Measurements from ENCODE around the gene TSPAN7.

The TSPAN7 gene

DNA sequence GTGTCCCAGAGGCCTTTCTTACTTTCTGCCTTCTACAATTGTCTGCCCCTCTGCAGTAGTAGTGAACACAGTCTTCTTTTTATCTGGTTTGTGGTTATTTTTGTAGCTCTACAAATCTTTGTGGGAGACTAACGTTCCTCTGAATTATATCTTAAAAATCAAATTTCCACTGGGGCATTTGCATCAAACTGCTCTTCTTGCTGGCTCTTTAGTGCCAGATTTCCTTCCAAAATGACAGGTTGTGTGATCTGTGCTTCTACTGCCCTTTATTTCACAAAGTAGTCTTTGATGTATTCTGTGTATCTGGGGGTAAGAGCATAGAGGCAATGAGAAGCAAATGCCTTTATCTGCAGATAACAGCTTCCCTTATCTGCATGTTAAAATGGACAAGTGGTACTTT, 34.5 kb downstream of the TSPAN7 start:
- no peak for DNase-seq (ENCODE audit: low read depth)

DNA sequence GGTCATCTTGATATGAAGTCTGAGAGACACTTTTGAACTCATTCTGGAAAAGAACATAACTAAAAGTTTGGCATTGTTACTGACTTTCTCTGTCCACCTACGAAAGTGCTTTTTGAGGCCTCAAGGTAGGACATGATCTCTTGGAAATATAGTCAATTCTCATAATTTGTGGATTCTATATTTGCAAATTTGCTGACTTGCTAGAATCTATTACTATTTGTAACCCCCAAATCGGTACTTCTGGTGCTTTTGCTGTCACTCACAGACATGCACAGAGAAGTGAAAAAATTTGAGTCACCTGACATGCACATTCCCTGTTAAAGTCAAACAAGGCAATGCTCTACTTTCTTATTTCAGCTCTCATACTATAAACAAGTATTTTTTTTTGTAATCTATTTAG, 35.6 kb downstream of the TSPAN7 start:
- no peak for DNase-seq (ENCODE audit: low read depth)

DNA sequence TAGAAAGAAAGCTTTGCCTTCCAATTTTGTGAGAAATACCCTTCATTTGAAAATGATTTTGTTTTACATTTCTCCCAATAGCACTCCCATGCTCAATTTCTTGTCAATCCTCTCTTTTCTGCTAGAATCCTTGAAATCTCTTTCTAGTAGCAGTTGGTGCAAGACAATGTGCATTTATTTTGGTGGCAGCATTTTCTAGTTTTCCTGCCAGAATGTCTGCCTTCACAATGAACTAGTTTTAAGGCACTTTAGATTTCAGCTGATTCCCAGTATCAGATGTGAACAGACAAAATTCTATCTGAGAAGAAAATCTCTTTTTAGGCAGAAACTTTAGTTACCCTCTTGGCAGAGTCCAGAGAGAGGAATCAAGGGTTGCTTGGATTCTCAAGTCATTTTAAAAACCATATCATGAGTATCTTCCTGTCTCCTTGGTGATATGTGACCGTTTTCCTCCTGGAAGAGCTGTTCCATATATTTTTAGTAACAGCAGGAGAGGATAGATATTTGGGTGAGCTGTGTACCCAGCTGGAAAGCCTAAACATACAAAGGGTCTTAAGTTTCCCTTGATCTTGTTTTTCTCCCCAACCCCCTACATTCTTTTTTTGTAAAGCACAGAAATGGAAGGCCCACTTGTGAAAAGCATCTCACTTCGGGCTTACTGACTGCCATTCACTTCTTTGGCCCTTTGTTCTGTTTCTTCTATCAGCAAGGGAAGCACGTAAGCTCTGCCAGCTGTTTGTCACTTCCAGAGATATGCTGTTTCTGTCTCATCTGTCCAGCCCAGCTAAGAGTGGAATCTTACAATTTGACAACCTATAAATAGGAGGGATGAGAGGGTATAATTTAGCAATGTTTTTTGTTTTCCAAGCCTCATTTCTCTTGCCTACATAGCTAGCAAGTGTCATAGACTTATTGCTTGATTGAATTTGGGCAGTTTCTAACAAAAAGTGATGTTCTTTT, 38.7 kb downstream of the TSPAN7 start:
- DNase-seq (ENCODE audit: low read depth), result no peak

DNA sequence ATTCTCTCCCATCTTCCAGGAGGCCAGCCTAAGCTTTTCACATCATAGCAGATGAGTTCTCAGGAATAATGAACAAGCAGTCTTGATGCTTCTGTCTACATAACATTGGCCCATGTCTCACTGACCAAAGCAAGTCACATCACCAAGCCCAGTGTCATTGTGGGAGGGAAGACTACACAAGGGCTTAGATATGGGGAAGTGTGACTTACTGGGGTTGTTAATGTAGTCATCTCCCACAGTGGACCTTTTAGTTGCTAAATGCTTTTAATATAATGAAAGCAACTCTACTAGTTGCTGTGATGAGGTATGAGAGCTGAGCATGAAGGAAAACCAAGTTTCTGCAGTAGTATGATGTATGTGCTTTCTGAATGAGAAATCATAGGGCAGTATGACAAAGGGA, 40.5 kb downstream of the TSPAN7 start:
- DNase-seq (ENCODE audit: low read depth), result no peak

DNA sequence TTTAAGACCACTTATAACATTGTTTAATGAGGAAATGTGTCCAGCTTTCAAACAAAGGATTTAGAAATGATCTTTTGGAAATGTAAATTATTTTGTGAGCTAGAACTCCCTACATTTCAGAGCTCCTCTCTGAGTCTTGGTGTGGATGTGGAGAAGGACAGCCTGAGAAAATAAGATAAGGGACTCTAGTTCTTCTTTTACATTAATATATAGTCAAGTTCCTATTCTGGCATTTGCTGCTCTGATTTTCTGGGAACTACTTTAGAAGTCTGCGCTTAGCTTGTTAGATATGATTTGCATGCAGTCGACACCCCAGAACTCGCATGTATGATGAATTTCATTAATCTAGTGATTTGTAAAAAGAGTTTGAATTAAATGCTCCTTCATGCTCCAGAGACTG, 45.5 kb downstream of the TSPAN7 start:
- DNase-seq (ENCODE audit: low read depth), result no peak

DNA sequence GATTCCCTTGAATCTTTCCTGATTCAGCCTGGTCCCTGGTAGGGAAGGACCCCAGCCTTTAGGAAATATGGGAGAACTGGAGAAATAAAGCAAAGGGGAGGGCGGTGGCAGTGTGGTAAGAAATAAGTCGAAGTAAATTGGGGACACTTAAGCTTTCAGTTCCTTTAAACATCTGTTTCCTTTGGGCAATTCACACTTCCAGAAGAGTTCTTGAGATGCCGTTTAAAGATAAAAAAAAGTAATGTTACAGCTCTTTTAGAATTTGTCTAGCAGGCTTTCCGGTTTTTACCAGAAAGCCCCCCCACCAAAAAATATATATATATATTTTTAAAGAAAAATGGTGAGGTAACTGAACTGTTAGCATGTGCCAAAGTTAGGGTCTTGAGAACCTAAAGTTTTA, 46.6 kb downstream of the TSPAN7 start:
- no peak for DNase-seq (ENCODE audit: low read depth)

DNA sequence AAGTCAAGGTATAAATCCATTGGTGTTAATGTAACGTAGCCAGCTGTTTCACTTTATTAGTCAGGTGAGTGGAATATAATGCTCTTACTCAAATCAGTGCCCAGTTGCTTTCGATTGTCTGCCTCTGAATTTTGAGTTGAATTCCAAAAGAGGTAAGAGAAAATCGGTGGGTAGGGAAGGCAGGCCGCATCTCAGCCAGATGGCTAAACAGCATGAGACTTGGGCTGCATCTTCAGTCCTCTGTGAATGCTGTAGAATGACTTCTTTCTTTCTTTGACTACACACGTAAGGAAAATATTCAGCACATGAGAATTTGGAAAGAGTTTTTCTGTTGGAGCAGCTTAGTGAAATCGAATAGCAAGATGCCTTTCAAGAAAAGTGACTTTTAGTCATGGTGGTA, 49.5 kb downstream of the TSPAN7 start:
- no peak for DNase-seq (ENCODE audit: low read depth)

DNA sequence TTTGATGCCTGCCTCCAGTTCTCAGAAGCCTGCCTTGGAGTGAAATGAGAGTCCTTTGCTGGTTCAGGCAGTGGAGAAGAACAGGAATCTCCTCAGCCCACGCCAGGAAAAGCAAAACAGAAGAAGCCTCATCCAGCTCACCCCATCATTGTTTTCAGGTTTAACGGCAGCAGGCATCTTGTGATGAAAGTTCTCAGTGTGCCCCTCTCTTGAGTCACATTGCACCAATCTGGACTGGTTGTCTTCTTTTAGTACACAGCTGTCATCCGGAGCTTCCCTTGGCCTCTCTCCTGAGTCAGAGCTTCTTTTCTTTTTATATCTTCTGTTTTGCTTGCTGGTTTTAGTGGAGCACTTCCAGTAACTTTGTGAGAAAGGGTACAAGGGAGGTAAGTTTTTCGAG, 50.9 kb downstream of the TSPAN7 start:
- no peak for DNase-seq (ENCODE audit: low read depth)

DNA sequence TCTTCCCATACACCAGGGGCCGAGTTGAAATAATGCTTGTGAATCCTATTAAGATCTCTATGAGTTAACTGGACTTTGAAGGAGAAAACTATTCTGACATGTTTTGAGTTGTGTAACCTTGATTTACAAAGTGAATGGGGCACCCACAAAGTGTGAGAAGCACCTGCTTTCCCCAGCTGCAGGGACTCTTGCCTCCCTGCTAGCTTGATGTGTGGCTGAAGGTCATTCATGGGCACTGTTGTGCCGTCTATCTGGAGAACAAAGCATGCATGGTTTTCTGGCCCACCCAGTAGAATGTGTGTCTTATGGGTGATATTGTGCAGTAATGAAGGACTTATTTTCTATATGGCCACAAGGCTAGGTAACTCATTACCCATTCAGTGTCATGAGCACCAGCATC, 53.1 kb downstream of the TSPAN7 start:
- DNase-seq (ENCODE audit: low read depth), result no peak

DNA sequence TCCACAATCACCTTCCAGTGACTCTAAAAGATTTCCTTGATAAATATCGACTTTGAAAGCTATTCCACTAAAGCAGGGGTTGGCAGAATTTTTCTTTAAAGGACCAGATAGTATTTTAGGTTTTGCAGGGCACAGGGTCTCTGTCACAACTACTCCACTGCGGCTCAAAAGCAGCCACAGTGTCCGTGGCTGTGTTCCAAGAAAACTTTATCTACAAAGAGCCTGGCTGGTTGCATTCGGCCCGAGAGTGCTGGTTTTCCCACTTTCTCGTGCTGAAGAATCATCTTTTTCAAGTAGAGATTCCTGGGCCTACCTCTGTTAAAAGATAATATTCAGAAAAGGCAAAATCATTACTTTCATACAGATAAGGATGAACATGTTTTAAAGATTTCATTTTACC, 55.6 kb downstream of the TSPAN7 start:
- no peak for DNase-seq (ENCODE audit: low read depth)

DNA sequence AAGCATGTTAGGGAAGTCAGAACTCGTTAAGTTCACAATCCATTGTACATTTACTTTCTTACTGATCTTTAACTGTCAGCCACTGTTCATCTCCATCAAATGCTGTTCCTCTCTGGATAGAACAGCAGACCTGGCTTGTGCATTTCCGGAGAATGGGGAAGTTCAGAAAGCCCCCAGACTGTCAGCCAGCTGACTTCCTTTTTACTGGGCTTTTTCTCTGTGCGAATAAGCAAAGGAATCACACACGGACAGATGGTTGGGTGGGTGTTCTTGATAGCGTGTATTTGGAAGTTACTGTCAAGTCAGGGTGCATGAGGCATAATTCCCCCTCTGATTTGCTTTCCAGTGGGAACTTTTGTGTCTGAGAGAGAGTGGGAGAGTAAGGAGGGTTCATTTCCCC, 56.8 kb downstream of the TSPAN7 start:
- no peak for DNase-seq (ENCODE audit: low read depth)

DNA sequence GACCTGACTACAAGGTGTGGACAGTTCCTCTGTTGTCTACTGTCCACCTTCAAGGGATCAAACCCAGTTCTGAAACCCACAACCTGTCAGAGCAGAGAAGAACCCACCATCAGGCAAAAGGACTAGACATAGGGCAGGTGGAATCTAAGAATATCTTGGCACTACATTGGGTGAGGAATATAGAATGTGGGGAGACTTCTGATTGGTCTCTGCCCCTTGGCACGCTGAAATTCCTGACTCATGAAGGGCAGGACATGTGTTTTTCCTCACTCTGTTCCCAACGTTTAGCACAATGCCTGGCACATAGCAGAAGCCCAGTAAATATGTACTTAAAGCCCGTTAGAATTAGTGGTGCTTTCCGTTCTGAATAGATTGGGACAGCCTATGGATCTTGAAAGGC, 59.3 kb downstream of the TSPAN7 start:
- DNase-seq (ENCODE audit: low read depth), result no peak

DNA sequence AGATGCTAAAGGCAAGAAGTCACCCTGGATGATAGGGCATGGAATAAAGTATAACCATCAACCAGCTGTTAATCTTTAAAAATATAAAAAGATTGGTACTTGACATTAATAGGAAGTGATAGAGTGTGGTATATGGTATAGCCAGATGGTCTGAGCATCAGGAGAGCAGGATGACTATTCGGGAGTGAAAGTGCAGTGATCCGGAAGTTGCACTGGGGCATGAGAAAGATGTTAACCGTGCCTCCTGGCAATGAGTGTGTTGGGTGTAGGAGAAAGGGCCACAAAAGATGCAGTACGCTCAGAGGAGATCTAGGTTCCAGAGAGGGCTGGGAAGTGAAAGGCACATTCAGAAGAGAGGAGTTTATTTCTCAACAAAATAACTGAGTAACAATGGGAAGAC, 65.0 kb downstream of the TSPAN7 start:
- DNase-seq (ENCODE audit: low read depth), result no peak

DNA sequence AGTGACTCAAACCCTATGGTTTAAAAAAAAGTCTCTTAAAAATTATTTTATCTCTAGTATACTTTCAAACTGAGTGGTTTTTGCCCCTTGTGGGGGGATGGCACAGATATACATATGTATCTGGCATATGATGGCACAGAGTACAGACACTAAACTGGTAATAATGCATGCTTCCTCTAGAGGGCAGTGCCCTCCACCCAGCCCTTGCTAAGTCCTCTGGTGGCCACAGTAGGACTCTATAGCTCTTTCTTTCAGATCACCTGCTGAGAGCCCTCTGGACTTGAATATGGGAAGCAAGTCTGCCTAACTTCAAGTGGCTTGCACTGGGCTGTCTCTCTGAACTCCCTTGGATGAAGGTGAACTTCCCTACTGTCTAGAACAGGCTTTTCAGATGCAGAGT, 66.3 kb downstream of the TSPAN7 start:
- DNase-seq (ENCODE audit: low read depth), result no peak

DNA sequence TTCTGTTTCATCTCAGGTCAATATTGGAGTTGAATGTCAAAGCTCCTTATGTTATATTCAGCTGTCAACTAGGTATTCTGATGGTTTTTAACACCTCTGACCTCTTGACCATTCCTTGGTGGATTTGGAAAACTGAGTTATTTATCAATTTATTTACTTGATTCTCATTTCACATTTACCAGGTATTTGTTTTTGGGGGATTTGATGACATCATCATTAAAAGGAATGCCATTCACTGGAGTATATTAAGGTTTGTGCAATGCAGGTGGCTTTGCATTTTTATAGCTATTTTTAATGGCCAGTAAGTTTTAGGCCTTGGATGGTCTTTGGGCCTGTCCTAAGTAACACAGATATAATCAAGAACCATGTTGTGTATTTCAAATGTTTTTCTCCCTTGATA, 67.2 kb downstream of the TSPAN7 start:
- DNase-seq (ENCODE audit: low read depth), result no peak

DNA sequence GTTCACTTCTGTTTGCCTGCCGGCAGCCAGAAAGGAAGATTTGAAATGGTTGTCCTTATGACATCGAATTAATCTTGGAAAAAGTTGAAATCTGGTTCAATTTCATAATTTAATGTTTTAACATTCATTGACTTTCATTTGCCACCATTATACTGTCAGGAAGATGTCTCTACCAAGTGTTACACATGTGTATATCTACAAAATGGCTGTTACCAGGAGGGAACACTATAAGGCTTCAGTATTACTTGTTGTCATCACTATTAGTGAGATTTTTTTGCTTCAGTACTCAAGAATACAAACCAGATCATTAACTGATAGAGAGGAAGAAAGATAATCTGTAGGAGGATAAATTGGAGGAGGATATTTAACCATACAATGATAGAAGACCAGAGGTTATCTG, 71.2 kb downstream of the TSPAN7 start:
- DNase-seq (ENCODE audit: low read depth), result no peak

DNA sequence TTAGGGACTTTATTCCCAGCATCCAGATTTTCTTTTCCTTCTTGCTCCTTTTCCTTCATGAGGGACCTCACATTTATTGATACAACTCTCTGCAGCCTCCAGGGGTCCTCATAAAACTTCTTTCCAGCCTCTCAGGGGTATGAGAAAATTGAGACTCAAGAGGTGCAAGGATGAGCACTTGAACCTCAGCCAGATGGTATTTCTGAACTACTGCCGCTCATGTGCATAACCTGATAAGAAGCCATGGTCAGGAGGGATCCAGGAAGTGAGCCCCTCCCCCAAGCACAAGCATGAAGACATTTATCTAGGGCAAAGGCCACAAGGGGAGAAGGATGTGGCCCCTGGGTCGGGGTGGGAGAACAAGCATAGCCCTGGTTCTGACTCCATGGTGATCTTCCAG, 73.3 kb downstream of the TSPAN7 start:
- no peak for DNase-seq (ENCODE audit: low read depth)

DNA sequence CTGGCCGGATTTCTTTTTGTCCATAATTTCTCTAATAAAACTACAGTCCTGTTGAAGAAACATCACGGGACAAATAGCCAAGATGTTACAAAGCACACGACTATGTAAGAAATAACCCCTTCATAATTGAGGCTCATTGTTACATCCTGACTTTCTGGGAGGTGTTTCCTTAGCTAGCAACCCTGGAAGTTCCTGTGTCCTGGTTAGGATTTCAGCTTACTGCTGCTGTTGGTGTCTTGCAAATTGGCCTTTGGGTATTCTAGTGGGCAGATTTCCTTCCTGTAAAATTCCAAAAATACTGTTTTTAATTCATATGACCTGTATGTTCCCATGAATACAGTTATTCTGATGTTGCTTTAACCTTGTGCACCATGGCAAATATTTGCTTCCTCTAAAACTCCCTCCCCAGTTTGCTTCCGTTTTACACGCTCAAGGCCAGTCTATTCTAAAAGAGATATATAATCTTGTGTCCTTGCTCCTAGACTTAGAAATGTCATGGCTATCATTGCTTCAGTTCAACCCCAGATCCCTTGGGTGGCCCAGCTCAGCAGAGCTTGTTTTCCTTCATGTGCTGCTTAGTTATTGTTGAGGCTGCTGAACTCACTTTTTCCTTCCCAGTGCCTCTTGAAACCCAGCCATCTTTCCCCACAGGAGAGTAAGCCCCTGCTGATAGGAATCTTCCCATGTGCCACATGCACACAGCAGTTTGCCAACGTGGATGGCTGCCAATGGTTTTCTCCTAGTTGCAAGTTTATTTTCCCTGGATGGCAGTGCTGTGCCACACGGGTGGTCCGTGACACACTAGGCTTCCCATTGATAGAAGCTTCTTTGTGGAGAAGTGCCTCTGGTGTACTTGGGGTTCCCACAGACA, 75.8 kb downstream of the TSPAN7 start:
- no peak for DNase-seq (ENCODE audit: low read depth)

DNA sequence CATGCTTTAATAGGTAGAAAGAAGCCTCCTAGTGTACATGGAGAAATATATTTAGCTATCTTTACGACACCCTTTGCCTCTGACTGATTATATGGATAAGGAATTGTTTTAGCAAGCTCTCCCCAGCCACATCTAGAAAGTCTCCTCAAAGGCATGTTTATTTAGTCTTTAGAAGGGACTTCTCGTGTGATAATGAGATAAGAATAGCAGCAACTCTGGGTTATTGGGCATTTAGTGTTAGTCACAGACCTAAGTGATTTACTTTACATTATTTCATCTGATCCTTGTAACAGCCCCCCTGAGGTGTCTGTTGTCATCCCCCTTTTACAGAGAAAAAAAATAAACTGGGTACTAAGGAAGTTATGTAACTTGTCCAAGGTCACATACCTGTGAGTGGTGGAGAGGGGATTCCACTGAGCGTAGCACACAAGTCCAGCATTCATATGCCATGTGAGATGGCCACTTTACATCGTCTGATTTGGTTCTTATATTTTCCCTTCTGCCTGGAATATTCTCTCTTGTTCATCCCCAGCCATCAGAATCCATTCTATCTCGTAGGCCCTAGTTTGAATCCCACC, 77.7 kb downstream of the TSPAN7 start:
- no peak for DNase-seq (ENCODE audit: low read depth)

DNA sequence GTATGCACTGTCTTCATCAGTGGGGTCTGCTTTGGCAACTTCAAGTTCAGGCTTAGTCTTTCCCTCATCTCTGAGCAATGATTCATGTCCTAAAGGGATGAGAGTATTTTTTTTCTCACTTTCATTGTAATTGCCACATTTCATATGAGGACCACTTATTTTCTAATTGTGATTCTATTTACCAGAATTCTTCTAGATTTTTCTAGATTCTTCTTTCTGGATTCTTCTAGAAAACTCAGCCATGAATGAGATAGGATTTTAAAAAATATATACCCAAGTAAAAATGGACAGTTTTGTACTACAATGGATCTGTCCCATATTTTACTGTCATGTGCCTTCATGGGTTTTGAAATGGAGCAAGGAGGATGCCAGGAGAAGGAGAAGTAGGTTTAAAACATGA, 78.4 kb downstream of the TSPAN7 start:
- no peak for DNase-seq (ENCODE audit: low read depth)

DNA sequence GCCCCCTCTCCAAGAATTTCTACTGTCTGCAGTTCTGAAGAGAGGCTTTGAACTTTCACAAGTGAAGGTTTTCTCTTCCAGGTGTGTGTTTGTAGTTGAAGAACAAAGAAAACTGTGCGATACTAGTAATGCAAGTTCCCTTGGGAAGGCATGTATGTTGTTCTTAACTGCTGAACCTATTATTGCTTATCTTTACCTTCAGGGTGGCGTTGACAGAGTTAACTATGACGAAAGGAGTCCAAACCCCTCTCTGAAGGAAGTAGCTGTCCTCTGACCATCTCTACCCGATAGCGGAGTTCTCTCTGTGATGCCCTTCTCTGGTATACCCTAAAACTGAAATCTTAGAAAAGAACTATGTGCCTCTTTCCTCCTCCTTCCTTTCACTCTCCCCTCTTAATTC, 79.9 kb downstream of the TSPAN7 start:
- DNase-seq (ENCODE audit: low read depth), result no peak

DNA sequence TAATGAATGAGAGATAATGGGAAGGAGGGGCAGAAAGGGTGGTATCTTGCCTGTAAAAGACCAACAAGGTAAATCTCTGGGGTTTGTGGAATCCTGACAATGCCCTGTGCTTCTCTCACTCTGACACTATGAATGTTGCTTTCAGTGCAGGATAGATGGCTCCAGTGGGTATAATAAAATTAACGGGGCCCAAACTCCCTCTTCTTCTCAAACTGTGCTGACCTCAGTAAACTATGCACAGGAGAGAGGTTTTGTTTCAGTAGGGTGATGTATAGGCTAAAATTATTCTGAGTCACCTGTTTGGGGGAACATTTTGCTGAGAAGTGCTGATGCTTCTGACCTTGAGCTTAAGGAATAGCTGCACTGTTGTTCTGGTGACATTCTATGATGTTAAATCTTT, 82.6 kb downstream of the TSPAN7 start:
- DNase-seq (ENCODE audit: low read depth), result no peak

DNA sequence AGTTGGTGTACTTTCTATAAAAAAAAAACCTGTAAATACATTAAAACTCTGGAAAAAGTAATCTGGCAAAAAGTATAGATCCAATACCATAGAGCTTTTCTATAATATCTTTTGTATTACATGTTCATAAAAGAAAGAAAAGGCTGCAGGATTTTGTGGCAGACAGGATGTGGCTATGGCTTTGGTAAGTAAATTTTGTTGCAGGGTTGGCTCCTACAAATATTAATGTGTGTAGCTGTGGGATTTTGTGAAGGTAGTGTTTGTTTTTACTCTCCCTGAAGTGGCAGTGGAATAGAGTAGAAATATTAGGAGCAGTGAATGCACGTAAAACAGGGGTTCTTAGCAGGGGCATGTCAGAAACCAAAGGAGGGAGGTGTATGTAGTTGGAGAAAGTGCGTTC, 84.8 kb downstream of the TSPAN7 start:
- DNase-seq (ENCODE audit: low read depth), result no peak
